DOHH2 (cell line): ENCODE measurements around the gene IDNK.

ENCODE experiments used
- EZH2phosphoT487 ChIP-seq: fragments of 200-600 bp; sonication (generic); IDR thresholded peaks from 2 replicates; pipeline ENCODE4 v1.6.1; 2017; ENCODE audit warnings: borderline replicate concordance, mild to moderate bottlenecking, antibody characterized with exemption, low read length, moderate library complexity, mixed read lengths
- TF ChIP-seq, protein P1 (sequence below): fragments of 200-600 bp; sonication (generic); IDR thresholded peaks from one replicate; pipeline ENCODE4 v1.5.1; 2014; ENCODE audit warnings: antibody characterized with exemption, mild to moderate bottlenecking, low read depth, low read length; ENCODE audit not compliant: poor library complexity, severe bottlenecking

DNA sequence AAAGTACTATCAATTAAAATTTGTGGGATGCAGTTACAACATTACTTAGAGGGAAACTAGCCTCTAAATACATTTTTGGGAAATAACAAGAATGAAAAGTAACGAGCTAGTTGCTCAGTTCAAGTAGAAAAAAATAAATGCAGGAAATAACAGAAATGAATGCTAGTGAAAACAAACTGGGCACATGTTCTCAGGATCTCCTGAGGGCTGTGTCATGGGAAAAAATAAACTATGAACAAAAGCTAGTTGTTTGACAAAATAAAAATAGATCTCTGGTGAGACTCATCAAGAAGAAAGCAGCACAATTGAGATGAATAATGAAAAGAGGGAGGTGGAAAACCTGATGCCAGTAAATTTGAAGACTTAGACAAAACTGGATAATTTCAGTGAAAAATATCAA is 16.3 kb downstream of the IDNK start:
- TF ChIP-seq, protein P1, sequence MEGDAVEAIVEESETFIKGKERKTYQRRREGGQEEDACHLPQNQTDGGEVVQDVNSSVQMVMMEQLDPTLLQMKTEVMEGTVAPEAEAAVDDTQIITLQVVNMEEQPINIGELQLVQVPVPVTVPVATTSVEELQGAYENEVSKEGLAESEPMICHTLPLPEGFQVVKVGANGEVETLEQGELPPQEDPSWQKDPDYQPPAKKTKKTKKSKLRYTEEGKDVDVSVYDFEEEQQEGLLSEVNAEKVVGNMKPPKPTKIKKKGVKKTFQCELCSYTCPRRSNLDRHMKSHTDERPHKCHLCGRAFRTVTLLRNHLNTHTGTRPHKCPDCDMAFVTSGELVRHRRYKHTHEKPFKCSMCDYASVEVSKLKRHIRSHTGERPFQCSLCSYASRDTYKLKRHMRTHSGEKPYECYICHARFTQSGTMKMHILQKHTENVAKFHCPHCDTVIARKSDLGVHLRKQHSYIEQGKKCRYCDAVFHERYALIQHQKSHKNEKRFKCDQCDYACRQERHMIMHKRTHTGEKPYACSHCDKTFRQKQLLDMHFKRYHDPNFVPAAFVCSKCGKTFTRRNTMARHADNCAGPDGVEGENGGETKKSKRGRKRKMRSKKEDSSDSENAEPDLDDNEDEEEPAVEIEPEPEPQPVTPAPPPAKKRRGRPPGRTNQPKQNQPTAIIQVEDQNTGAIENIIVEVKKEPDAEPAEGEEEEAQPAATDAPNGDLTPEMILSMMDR = no peak
- no peak for TF ChIP-seq EZH2phosphoT487
